Measurements from ENCODE around the gene CASKIN2. TPM values are rescaled to one million over a fixed set of nuclear protein-coding genes. Genes with fewer than 3 reads are reported as not detected.

CASKIN2 gene, protein sequence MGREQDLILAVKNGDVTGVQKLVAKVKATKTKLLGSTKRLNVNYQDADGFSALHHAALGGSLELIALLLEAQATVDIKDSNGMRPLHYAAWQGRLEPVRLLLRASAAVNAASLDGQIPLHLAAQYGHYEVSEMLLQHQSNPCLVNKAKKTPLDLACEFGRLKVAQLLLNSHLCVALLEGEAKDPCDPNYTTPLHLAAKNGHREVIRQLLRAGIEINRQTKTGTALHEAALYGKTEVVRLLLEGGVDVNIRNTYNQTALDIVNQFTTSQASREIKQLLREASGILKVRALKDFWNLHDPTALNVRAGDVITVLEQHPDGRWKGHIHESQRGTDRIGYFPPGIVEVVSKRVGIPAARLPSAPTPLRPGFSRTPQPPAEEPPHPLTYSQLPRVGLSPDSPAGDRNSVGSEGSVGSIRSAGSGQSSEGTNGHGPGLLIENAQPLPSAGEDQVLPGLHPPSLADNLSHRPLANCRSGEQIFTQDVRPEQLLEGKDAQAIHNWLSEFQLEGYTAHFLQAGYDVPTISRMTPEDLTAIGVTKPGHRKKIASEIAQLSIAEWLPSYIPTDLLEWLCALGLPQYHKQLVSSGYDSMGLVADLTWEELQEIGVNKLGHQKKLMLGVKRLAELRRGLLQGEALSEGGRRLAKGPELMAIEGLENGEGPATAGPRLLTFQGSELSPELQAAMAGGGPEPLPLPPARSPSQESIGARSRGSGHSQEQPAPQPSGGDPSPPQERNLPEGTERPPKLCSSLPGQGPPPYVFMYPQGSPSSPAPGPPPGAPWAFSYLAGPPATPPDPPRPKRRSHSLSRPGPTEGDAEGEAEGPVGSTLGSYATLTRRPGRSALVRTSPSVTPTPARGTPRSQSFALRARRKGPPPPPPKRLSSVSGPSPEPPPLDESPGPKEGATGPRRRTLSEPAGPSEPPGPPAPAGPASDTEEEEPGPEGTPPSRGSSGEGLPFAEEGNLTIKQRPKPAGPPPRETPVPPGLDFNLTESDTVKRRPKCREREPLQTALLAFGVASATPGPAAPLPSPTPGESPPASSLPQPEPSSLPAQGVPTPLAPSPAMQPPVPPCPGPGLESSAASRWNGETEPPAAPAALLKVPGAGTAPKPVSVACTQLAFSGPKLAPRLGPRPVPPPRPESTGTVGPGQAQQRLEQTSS (N-terminal part only)
- 10 to 100 TPM in 2 of 3 donors, 1 to 10 TPM in 1; 6.6 to 42.1 (median 39.6) TPM for polyA plus RNA-seq

DNA sequence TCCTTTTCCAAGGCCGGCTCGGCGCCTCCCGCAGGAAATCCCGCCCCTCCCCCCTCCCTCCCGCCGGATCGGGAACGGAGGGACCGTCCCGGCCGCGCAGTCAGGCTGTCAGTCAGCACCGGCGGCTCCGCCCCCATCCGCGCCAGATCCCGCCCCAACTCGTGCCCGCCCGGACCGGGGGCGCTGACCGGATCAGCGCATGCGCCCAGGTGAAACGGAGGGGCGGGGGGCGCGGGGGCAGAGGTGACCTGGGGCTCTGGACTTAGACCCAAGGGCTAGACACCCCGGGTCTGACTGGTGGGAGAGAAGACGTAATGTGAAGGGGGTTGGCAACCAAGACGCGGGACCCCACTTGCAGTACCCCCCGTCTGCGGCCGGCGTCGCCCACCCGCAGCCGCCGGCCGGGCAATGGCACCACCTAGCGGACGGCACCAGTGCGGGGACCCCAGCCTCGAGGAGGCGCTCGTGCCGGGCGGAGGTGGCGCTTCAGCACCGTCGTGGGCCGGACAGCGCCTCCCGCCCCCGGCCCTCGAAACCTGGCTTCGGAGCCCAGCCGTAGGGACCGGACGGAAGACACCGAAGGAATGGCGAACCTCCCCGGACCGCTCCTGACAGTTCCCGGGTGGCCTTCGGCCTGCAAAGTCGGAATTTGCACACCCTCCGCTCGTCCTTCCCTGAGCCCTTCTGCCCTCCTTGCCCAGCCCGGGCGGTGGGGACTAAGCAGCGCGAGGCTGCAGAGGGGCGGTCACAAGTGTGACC lies at the start of gene CASKIN2:
Gene CASKIN2 (minus strand): TSS at position 42 of the 759 bp plus-strand sequence. CDS start 1,733 bp downstream, outside the sequence.
- no peak within 1 kb of the TSS for H3K27ac ChIP-seq (ENCODE audit: low read depth, low read length)
- 0 to 1% (median 0%) methylated on average over 65 to 76 of the region's 78 CpGs for WGBS, 3 donors

DNA sequence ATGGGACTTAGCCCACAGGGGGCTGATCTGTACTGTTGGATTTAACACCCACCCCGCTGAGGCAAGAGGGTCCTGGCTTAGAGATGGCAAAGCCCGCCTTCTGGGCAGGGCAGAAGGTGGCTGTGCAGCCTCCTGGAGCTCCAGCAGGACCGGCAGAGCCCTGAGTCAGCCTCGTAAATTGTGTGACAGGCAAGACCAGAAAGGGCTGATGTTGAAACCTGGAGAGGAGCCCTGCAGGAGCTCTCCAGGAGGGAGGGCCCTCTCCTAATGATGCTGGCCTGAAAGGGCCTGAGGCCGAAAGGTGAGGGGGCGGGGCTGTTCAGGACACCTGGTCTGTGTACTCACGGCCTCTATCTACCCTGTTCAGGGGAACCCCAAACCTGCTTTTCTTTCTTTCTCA lies 49.7 kb upstream of the CASKIN2 start:
- H3K27ac ChIP-seq (ENCODE audit: low read depth, low read length) = no peak overlapping the region
- WGBS, 3 donors = 78 to 85% (median 79%) methylated on average over 7 of the region's 7 CpGs

DNA sequence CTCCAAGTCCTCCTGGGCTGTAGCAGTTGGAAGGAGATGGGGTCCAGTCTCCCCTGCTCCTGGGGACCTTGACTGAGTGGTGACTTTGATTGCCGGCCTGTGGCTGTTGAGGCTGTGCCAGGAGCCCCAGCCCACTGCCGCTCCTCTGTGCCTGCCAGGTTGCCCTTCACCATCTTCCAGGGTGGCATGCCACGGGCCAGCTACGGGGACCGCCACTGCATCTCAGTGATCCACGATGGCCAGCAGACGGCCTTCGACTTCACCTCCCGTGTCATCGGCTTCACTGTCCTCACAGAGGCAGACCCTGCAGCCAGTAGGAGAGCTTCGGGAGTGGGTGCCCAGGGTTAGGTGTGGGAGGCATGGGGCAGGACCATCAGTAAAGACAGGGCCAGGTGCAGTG lies 48.9 kb upstream of the CASKIN2 start:
- WGBS, 3 donors = 94 to 98% (median 97%) methylated on average over 11 of the region's 11 CpGs
- no peak overlapping the region for H3K27ac ChIP-seq (ENCODE audit: low read depth, low read length)

DNA sequence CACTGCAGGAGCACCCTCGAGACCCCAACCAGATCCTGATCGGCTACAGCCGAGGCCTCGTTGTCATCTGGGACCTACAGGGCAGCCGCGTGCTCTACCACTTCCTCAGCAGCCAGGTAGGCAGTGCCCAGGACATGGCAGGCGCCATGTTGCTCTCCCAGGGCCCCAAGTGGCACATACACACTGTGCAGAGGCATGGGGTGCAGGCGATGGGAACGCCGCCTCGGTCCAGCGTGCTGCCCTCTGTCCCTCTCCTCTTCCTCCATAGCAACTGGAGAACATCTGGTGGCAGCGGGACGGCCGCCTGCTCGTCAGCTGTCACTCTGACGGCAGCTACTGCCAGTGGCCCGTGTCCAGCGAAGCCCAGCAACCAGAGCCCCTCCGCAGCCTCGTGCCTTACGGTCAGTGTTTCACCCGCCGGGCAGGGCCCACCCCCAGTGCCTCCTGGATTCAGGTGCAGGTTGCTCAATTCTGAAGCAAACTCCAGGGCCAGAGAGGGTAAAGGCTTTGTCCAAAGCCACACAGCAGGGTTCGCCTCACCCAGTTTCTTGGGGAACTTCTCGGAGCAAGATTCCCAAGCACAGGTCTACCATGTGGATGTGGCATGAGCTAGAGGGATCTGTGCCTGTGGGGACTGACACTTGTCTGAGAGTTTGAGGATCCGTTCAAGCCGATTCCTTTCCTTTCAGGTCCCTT lies 47.9 kb upstream of the CASKIN2 start:
- 90 to 96% (median 94%) methylated on average over 27 to 28 of the region's 28 CpGs for WGBS, 3 donors
- H3K27ac ChIP-seq (ENCODE audit: low read depth, low read length) = no peak overlapping the region

DNA sequence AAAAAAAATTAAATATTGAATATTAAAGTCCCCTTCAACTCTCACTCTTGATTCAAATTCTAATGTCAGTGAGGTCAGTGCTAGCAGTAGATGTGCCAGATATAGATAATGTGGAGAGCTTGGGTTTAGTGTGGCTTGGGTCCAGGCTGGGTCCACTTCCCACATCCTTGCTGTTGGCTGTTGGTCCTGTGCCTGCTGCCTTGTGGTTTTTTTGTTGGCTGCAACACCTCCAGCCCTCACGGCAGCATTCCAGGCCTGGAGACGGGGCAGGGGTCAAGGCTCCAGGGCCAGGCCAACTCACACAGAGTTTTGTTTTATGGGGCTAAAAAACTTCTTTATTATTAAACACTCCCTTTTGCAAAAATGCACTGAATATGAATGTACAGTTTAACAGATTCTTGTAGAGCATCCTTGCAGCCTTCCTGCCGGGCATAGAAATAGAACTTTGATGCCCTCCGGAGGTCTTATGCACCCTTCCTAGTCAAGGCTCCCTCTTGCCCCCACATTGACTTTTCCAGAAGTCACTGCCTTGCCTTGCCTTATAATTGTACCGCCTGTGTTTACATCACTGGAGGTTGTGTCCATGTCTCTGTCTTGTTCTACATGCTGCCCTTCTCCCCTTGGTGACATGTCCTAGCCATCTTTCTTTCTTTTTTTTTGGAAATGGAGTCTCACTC lies 46.7 kb upstream of the CASKIN2 start:
- H3K27ac ChIP-seq (ENCODE audit: low read depth, low read length) = no peak overlapping the region
- 59 to 72% (median 65%) methylated on average over 5 of the region's 5 CpGs for WGBS, 3 donors

DNA sequence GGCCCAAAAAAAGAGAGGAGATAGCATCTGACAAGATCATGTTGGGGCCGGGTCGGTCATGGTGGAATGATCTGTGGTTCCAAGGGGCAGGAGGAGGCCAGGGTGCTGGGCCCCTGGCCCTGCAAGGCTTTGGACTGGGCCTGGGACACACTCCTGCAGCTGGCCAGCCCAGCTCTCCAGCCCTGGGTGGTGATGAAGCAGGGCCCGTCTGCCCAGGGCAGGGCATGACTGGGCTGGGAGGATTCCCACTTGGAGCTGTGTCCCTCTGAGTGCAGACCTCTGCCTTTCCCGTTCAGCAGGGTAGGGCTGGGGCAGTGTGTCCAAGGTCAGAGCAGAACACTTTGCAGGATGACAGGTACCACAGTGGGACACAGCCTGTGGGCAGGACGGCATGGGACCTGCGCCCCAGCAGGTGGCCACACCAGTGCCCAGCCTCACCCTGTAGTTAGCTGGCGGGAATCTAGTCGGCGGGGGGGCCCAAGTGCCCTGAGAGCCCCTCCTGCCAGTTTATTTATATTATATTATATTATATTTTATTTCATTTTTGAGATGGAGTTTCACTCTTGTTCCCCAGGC lies 44.7 kb upstream of the CASKIN2 start:
- H3K27ac ChIP-seq (ENCODE audit: low read depth, low read length) = no peak overlapping the region
- WGBS, 3 donors = 58 to 92% (median 89%) methylated on average over 9 of the region's 9 CpGs

DNA sequence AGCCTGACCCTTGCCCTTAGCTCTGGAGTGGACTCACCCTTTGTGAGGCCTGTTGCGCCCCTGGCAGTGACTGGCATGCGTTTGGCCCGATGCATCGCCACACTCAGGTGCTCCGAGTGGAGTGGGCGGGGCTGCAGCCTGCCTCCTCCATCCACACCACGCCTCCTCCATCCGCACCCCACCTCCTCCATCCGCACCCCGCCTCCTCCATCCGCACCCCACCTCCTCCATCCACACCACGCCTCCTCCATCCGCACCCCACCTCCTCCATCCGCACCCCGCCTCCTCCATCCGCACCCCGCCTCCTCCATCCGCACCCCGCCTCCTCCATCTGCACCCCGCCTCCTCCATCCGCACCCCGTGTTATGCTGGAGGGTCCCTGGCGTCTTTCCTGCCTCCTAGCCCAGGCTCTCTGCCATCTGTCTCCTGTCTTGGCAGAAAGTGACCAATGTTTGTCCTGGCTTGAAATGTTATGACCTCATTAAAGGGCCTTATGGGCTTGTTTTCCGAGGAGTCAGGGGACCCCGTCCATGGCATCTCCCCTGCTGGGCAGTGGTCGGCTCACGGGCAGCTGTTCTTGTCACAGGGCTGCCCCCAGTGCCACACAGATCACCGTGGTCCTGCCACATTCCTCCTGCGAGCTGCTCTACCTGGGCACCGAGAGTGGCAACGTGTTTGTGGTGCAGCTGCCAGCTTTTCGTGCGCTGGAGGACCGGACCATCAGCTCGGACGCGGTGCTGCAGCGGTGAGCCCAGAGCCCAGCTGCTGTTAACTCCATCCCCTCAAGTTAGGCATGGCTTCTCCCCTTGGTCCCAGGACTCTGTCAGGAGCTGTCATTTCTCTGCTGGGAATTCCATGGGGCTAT lies 43.6 kb upstream of the CASKIN2 start:
- 47 to 92% (median 86%) methylated on average over 31 to 36 of the region's 38 CpGs for WGBS, 3 donors
- H3K27ac ChIP-seq (ENCODE audit: low read depth, low read length) = no peak overlapping the region

DNA sequence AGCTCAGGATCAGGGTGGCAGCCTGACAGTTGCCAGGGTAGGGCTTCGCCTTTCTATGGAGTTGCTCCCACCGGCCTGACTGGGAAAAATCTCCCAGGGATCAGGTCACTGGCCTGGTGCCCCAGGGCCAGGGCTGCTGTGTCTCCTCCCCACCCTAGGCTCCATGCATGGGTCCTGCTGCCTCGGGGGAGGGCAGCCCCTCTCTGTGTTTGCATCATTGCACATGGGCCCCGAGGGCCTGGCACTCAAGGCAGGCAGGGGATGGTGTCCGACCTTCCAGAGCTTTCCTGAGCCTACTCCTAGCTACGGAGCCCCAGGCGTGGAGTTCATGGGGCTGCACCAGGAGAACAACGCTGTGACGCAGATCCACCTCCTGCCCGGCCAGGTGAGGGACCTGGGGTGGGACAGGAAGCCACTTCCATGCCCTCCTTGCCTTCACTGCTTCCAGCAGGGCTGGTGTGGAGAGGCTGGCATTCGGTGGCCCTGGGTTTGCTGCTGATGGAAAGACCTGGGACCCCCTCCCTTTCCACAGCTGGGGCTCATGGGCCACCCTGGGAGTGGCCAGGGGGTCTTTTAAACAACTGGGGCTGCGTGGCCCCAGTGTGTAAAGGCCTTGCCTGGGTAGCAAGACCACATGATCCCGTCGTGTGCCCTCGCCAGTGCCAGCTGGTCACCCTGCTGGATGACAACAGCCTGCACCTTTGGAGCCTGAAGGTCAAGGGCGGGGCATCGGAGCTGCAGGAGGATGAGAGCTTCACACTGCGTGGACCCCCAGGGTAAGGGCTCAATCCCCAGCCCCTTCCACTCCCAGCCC lies 42.7 kb upstream of the CASKIN2 start:
- no peak overlapping the region for H3K27ac ChIP-seq (ENCODE audit: low read depth, low read length)
- WGBS, 3 donors = 39 to 92% (median 82%) methylated on average over 18 of the region's 18 CpGs

DNA sequence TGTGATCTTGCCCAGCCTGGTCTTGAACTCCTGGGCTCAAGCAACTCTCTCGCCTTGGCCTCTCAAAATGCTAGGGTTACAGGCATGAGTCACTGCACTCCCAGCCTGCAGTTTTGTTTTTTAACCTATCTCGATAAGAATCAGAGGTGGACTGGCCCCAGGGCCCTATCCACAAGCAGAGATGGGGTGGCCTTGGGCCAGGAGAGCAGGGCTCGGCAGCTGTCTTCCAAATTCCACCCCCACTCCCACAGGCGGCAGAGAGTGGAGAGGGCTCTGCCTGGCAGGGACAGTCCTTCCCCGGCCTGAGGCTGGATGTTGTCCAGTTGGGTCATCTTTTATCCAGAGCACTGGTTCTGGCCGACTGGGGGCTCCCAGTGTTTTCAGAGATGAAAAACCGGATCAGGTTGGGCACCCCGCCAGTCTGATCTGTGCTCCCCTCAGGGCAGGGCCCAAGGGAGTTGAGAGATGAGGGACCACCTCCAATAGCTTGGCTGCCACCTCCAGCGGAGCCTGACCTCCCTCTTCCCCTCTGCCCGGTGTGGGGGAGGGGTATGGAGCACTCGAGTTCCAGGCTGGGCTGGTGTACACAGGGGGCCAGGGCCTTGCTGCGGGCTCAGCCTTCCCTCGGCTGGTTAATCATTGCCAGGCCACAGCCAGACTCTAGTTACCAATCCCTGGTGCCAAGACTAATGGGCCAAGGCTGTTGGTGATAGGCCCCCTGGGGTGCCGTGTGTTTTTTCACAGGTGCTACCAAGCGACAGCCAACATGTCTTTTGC lies 41.9 kb upstream of the CASKIN2 start:
- 22 to 70% (median 55%) methylated on average over 15 of the region's 15 CpGs for WGBS, 3 donors
- H3K27ac ChIP-seq (ENCODE audit: low read depth, low read length) = no peak overlapping the region

DNA sequence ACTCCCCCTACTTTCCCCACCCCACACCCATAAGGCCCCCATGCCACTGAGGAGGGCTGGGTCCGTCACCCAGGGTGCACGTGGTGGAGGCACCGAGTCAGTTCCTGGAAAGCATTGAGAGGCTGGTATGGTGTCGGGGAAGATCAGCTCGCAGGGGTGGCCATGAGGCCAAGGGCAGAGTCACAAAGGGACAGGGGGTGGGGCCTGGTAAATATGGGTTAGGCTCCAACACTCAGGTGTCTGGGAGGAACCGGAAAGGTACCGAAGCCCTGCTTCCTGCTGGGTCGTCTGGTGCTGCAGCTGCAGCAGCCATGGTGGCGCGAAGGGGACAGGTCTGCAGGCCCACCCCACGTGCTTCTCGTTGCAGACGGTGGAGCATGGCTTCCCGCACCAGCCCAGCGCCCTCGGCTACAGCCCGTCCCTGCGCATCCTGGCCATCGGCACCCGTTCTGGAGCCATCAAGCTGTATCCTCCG lies 40.4 kb upstream of the CASKIN2 start:
- 61 to 95% (median 91%) methylated on average over 14 to 21 of the region's 21 CpGs for WGBS, 3 donors
- no peak overlapping the region for H3K27ac ChIP-seq (ENCODE audit: low read depth, low read length)

DNA sequence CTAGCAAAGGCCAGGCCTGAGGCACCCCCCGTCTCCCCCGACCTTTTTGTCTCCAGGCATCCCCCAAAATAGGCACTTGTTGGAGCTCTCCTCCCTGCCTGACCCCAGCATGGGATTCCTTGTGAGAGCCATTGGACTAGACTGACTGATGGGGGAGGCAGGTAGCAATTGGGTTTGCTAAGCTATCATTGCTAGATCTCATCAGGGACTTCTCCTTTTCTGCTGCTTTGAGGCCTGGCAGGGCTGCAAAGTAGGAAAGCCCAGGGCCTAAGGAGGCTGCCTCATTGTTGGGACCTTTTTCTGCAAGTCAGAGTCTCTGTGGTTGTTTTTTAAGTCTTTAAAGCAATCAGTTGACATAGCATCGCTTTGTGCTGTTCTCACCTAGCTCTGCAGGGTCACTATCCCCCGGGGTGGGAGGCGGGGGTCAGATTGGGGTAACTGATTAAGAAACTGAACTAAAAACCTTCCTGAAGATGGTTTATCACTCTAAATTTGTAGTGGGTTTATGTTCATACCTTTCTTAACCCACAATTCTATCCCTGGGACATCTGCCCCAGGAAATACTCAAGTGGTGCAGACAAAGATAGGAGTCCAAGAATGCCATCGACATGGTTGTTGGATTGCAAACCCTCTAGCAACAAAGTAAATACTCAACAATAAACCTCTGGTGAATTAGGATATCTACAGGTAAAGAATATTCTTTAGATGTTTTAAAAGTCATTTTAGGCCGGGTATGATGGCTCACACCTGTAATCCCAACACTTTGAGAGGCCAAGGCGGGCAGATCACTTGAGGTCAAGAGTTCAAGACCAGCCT lies 38.2 kb upstream of the CASKIN2 start:
- no peak overlapping the region for H3K27ac ChIP-seq (ENCODE audit: low read depth, low read length)
- 81 to 82% (median 81%) methylated on average over 8 of the region's 8 CpGs for WGBS, 3 donors

DNA sequence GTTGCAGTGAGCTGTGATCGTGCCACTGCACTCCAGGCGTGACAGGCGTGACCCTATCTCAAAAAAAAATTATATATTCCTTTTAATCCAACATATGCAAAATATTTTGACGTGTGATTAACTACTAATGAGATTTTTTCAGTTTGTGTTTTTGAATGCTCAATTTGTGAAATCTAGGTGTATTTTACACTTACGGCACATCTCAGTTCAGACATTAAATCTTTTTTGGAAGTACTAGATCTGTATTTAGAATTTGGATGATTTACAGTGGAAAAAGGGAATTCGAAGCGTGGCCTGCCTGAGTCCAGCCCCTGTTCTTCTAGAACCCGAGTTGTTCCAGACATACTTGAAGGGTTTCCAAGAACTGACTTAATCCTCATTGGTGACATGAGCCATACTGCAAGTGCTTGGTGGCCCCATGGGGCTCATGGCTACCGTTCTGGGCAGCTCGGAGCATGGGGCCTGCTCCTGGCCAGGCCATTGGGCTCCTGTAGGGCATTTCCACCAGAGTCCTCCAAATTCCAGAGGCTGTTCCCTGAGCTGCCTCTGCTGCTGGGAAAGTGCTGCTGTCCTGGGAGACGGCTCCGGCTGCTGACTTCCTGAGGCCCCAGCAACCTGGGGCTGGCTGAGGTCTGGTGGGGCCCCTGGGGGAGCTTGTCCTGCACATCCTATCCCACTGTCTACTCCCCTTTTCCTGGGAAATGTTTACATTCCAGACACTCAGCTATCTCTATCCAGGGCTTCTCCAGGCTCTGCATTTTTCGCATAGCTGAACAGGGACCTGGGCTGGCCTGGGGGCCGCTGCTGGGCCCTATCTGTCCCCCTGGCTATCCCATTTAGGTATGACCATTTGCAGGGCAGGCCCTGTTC lies 37.3 kb upstream of the CASKIN2 start:
- no peak overlapping the region for H3K27ac ChIP-seq (ENCODE audit: low read depth, low read length)
- 73 to 84% (median 76%) methylated on average over 14 of the region's 14 CpGs for WGBS, 3 donors

DNA sequence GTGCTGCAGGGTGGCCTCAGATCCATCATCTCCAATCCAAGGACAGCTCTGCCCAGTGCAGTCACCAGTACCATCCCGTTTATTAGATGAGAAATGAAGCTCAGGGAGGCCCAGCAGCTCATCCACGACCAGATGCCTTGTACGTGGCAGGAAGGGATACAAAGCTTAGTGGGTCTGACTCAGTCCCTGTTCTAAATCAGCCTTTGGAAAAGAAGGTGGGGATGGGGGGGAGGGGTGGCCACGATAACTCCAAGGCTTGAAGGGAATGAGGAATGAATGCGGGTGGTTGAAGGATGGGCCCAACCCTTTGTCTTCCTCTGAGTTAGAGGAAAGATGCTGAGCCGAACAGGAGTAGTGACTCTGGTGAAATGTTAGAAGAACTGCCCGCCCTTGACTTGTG lies 35.9 kb upstream of the CASKIN2 start:
- no peak overlapping the region for H3K27ac ChIP-seq (ENCODE audit: low read depth, low read length)
- WGBS, 3 donors = 71 to 88% (median 82%) methylated on average over 7 of the region's 7 CpGs
